Measurements from ENCODE around the gene KDM6A.
"Not testable (repeated sequence)": the region's sequence is repeated elsewhere in the genome, so short reads cannot be mapped to it uniquely, and the experiment has no call there.

Gene KDM6A

DNA sequence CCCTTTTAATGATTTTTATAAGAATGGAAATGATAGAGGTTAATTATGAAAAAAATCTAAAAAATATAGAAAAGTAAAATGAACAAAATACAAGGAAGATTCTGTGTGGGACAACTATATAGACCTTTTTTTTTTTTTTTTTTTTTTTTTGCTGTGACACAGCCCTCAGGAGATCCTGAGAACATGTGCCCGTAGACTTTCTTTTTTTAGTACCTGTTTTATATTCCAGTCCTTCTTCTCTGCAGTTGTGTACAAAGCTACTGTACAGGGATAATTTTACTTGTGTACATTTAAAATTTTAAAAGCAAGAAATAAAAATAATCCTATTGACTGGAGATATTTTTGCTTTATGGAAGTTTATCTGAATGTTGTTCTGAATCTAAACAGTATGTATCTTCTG is 85.5 kb downstream of the KDM6A start:
- DNase-seq (ENCODE audit: low read depth in 2 of 3, low spot score in 2 of 3): no peak

DNA sequence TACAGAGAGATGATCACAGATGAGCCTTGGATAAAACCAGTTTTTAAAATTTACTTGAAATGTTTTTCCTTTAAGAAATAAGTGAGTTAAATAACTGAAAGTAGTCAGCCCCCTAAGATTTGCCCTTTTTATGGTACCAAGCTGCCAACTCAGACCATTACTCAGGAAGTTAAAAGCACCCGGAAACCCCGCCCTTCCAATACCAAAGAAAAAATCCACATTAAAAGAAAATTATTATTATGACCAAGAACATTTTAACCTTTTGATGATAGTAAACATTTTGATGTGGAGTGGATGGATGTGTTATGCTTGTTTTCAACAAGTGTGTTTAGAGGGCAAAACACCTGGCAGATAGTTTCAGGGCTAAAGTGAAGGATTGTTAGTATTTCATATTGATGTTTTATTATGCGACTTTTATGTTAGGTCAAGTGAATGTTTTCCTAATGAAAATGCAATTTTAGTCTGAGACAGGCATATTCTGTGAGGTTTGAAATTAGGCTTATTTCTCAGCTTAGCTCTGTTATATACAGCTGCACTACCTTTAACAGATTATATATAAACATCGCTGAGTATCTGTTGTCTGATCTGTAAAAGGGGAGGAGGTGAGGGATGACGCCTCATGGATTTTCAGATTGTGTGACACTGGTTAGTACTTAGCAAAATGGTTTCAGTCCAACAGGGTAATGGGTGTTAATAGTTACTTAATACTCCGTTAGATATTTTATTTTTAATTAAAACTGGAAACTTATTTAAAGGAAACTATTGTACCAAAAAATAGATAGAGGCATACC is 89.0 kb downstream of the KDM6A start:
- no peak for DNase-seq (ENCODE audit: low read depth in 2 of 3, low spot score in 2 of 3)

GRCh38 chrX:44962944-44963343 is 90.0 kb downstream of the KDM6A start:
- no peak for DNase-seq (ENCODE audit: low read depth in 2 of 3, low spot score in 2 of 3)

DNA sequence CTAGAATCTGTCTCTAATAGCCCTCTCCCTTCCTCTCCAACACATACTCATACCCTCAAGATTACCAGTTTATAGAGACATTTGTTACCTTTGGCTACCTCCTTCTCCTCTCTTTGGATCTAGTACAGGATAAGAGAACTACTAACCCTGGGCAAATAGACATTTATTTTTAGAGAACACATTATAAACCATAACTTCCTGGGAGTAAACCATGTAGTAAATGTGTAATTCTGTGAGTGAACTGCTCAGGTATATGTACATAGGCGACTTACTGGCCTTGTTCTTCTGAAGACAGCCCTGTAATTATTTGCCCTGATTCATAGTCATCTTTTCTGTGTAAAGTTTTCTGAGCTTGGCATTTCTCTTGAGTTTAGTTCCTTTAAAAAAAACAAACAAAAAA is 94.2 kb downstream of the KDM6A start:
- DNase-seq (ENCODE audit: low read depth in 2 of 3, low spot score in 2 of 3): no peak

DNA sequence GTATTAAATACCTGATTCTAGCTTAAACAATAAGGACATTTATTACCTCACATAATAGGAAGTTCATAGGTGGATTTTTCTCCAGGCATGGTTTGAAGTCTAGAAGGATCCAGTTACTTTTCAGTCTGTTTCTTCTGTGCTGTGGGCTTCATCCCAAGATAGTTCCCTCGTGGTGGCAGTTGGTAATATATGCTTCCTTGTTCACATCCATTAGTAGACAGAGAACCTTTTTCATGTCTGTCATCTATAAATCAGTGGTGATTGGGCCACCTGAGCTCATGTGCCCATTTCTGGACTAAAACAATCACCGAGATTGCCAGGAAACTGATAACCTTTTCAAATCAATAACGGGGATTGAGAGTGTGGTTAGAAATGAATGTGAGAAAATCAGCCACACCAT is 97.7 kb downstream of the KDM6A start:
- no peak for DNase-seq (ENCODE audit: low read depth in 2 of 3, low spot score in 2 of 3)

- DNase-seq (ENCODE audit: low read depth in 2 of 3, low spot score in 2 of 3): no peak
Measured at GRCh38 chrX:44971674-44972073, 98.7 kb downstream of the KDM6A start.

DNA sequence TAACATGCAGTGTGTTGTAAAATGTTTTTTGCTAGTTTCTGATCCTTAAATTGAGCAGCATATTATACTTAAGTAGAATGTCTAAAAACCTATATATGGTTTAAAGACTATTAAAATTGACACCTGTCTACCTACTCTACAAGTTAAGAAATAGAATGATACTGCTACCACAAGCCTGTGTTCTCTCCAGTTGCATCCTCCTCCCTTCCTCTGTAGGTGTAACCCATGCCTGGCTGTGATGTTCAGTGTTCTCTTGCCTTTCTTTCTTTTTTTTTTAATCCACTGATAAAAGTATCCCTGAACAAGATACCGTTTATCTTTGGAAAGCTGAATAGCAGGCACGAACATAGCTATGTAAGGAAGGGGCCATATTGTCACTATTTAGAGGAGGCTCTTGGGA is 99.1 kb downstream of the KDM6A start:
- DNase-seq (ENCODE audit: low read depth in 2 of 3, low spot score in 2 of 3): no peak

GRCh38 chrX:44973420-44973932 is 100.5 kb downstream of the KDM6A start:
- DNase-seq (ENCODE audit: low read depth in 2 of 3, low spot score in 2 of 3): no peak

- DNase-seq (ENCODE audit: low read depth in 2 of 3, low spot score in 2 of 3): no peak
Measured at GRCh38 chrX:44974451-44974850, 101.5 kb downstream of the KDM6A start.

DNA sequence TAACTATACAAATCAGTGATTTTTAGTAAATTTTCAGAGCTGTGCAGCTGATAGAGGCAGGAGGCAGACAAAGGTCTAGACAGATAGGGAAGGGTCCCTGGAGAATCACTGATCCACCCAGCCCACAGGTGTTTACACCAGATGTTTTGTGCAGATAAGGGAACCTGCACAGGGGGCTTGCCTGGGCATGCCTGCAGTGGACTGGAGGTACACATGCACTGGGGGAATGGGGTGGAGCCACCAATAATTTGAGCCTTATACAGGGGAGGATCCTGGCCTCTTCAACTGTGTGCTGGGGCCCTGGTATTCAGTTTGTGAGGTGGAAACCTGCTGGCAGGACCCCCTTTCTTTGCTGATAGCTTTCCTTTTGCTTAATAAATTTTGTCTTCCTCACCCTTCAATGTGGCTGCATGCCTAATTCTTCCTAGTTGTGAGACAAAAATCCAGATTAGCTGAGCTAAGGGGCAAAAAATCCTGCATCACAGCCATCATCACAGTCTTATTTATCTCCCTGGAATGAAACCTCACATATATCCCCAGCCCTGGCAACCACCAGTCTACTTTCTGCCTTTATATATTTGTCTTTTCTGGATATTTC is 102.8 kb downstream of the KDM6A start:
- no peak for DNase-seq (ENCODE audit: low read depth in 2 of 3, low spot score in 2 of 3)

- no peak for DNase-seq (ENCODE audit: low read depth in 2 of 3, low spot score in 2 of 3)
Measured at GRCh38 chrX:44978976-44979375, 106.0 kb downstream of the KDM6A start.

GRCh38 chrX:44980403-44980802 is 107.4 kb downstream of the KDM6A start:
- no peak for DNase-seq (ENCODE audit: low read depth in 2 of 3, low spot score in 2 of 3)

GRCh38 chrX:44980883-44981282 is 107.9 kb downstream of the KDM6A start:
- DNase-seq (ENCODE audit: low read depth in 2 of 3, low spot score in 2 of 3): no peak

- DNase-seq (ENCODE audit: low read depth in 2 of 3, low spot score in 2 of 3): no peak
Measured at GRCh38 chrX:44989995-44990770, 117.2 kb downstream of the KDM6A start.

DNA sequence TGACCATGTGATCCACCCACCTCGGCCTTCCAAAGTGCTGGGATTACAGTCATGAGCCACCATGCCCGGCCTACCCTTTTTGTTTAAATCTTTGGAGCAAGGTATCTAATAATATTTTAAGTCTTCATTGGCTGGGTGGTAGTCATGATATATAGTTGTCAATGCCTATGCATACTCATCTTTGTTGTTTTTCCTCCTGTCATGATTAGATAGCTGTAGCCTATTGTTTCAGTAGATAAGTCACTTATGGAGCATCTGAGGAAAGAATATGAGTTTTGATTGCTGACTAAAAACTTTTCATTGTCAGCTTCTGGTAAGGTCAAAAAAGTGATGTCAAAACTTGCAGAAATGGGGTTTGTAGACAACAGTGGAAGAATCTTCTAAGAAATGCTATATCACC is 119.8 kb downstream of the KDM6A start:
- DNase-seq (ENCODE audit: low read depth in 2 of 3, low spot score in 2 of 3): no peak

- DNase-seq (ENCODE audit: low read depth in 2 of 3, low spot score in 2 of 3): no peak
Measured at GRCh38 chrX:44996277-44996676, 123.3 kb downstream of the KDM6A start.

DNA sequence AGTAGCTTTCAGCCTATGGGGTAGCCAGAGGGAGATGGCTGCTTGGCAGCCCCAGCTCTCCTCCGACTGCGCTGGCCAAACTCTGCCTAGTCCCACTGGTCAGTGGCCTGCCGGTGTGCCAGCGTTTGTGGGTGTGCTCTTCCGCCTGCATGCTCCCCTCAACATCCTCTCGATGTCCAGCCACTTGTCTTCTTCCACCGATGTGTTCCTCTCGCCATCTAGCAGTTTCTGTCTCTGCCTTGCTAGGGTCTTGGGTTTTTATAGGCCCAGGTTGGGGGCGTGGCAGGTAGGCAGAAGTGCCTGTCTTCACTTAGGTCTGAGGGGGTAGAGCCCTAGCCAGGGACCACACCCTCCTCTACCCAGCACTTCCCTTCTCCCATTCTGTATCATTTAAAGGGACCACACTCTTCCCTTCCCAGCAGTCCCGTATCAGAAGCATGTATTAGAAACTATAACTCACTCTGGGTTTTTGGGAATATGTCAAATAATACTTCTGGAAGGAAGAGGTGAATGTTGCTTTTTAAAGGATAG is 124.4 kb downstream of the KDM6A start:
- no peak for DNase-seq (ENCODE audit: low read depth in 2 of 3, low spot score in 2 of 3)

DNA sequence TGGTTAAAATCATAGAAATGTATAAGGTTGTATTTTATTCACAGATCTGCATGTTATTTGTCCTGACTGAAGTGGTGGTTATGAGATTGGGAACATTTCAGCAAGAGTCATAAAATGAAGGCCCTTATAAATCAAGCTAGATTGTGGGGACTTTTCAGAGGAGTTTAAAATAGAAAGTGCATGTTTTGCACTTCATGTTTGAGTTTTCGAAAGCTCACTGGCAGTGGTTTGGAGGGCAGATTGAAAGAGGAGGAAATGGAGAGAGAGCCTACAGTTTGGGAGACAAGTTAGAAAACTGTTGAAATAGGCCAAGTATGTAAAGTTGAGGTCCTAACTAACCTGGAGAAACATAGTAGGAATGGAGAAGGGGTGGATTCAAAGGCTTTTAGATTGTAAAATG is 124.9 kb downstream of the KDM6A start:
- no peak for DNase-seq (ENCODE audit: low read depth in 2 of 3, low spot score in 2 of 3)

DNA sequence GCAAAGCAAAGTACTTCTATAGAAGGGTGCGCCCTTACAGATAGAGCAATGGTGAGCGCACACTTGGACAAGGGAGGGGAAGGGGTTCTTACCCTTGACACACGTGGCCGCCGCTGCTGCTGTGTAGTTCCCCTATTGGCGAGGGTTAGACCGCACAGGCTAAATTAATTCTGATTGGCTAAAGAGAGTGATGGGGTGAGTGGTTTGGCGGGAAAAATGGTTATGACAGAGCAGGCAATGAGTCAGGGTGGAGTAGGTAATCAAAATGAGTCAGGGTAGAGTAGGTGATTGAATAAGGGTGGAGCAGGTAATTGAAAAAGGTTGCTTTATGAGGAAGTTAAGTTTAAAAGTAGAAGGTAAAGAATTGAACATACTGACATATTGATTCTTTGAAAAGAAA is 126.2 kb downstream of the KDM6A start:
- DNase-seq (ENCODE audit: low read depth in 2 of 3, low spot score in 2 of 3): not testable (repeated sequence)

- not testable (repeated sequence) for DNase-seq (ENCODE audit: low read depth in 2 of 3, low spot score in 2 of 3)
Measured at GRCh38 chrX:44999872-45000271, 126.9 kb downstream of the KDM6A start.

DNA sequence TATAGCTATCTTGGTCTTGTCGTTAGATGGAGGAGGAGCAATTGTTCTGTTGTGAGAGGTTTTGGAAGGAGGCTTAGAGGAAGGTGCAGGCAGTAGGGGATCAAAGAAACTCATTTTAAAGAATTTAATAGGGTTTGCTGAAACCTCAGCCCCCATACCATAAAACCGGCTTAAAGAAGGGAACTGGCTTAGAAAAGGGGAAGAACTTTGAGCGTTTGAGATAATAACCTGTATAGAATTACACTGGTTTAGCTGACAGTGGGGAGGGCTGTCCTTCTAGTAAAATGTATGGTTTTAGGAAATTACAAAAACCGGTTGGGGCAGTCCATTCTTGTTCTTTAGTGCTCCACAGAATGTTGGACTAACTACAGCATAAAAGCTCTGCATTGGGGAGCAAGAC is 128.1 kb downstream of the KDM6A start:
- DNase-seq (ENCODE audit: low read depth in 2 of 3, low spot score in 2 of 3): no peak

DNA sequence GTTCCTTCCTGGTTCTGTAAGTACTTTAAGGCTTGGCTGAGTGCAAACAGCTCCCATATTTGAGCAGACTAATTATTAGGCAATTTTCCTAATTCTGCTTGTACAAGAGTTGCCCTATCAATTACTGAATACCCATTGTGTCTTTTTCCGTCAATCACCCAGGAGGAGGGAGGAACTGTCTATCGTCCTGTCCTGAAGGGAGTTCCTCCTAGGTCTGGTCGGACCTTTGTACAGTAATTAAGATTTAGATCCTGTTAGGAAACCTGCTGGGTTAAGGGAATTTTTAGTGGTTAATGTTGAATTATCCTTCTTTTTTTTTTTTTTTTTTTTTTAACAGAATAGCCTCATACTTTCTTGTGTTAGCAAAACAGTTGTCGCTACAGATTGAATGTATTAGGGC is 130.1 kb downstream of the KDM6A start:
- DNase-seq (ENCODE audit: low read depth in 2 of 3, low spot score in 2 of 3): no peak
